Stimulated activated effector memory CD8-positive, alpha-beta T cell treated with anti-CD3 and anti-CD28 coated beads, Interleukin-12 subunit alpha, Interleukin-12 subunit beta, amount 100 ng/mL, for 72 hours (primary cell): Measurements from ENCODE around the gene SBK3.

Experiments
- ATAC-seq: fragments of 150-1000 bp; cut with Tn5 transposase; 2 replicates; pipeline ENCODE4 v1.10.0; 2021
- DNase-seq, 2 donors: peaks; one replicate each; pipeline ENCODE4 v3.0.0; 2021 to 2022; ENCODE audit warnings: low spot score in 2 of 2
- H3K27ac Mint-ChIP-seq: one replicate; pipeline ENCODE4 v1.8.0; 2022; ENCODE audit warnings: mild to moderate bottlenecking, mixed read lengths
- H3K36me3 Mint-ChIP-seq: one replicate; pipeline ENCODE4 v1.8.0; 2022; ENCODE audit warnings: mild to moderate bottlenecking, mixed read lengths
- H3K4me1 Mint-ChIP-seq: one replicate; pipeline ENCODE4 v1.8.0; 2022; ENCODE audit warnings: mixed read lengths
- H3K4me3 Mint-ChIP-seq: one replicate; pipeline ENCODE4 v1.8.0; 2022; ENCODE audit warnings: mild to moderate bottlenecking, mixed read lengths
- H3K9me3 Mint-ChIP-seq: one replicate; pipeline ENCODE4 v1.8.0; 2022; ENCODE audit warnings: mixed read lengths

Gene SBK3

DNA sequence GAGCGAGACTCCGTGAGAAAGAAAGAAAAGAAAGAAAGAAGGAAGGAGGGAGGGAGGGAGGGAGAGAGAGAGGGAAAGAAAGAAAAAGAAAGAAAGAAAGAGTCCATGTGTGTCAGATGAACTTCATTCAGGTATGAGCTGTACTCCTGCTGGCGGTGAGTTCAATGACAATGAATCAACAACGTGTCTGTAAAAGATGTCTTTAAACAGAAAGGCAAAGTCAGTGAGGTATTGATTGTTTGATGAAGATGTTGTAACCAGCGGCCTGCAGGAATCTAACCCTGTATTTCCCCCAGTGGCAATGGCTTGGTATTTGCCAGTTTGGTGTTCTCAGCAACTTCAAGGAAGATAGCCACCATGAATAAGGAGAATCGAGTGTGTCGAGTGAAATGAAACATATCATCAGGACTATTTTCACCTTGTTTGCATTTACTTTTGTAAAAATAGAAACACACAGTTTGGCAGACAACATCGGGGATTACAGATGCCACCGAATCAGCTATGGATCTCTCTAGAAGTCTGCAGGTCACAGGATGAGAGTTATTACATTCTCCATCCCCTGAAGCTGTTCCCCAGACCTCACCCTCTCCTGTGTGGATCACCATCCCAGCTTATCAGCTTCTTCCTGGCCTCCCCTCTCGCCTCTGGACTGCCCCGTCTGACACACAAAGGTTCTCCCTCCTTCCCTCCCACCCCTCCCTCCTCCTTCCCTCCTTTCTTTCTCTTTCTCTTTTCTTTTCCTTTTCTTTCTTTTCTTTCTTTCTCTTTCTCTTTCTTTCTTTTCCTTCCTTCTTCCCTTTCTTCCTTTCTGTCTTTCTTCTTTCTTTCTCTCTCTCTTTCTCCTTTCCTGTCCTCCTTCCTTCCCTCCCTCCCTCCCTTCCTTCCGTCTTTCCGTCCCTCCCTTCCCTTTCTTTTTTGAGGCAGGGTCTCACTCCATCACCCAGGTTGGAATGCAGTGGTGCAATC is 8.2 kb upstream of the SBK3 start:
- H3K36me3 Mint-ChIP-seq: no peaks in the 10 kb centered on the region
- DNase-seq (no peak), ATAC-seq (no peak)
- no peaks in the 10 kb centered on the region for H3K4me1 Mint-ChIP-seq
- no peaks in the 10 kb centered on the region for H3K9me3 Mint-ChIP-seq
- H3K4me3 Mint-ChIP-seq: no peak overlapping the region
- peak overlapping the region; percentile 9 for H3K27ac Mint-ChIP-seq

- no peak for ATAC-seq
- Mint-ChIP-seq H3K36me3 (no peaks in the 10 kb centered on the region), H3K4me1 (no peaks in the 10 kb centered on the region), H3K9me3 (no peaks in the 10 kb centered on the region), H3K27ac (peak overlapping the region; percentile 60), H3K4me3 (no peak overlapping the region)
- no peak for DNase-seq
These were observed 7.3 kb upstream of the SBK3 start for GRCh38 chr19:55552620-55553019.

GRCh38 chr19:55552206-55552605 is 6.9 kb upstream of the SBK3 start:
- peak overlapping the region; percentile 60 for H3K27ac Mint-ChIP-seq
- H3K36me3 Mint-ChIP-seq: no peaks in the 10 kb centered on the region
- no peaks in the 10 kb centered on the region for H3K9me3 Mint-ChIP-seq
- DNase-seq (no peak), ATAC-seq (no peak)
- no peak overlapping the region for H3K4me3 Mint-ChIP-seq
- no peaks in the 10 kb centered on the region for H3K4me1 Mint-ChIP-seq

DNA sequence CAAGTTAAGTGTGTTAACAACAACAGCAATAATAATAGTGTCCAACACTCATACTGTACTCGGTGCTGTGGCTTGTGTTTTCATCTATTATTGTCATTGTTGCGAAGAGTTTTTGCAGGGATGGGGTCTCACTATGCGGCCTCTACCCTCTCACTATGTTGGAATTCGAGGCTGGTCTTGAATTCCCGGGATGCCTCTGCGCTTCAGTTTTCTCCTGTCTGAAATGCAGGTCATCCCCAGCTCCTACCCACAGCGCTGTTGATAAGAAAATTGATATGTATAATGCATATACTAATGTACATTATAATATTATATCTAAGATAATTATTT is 4.9 kb upstream of the SBK3 start:
- Mint-ChIP-seq H3K4me3 (no peak overlapping the region), H3K4me1 (no peaks in the 10 kb centered on the region), H3K9me3 (no peaks in the 10 kb centered on the region), H3K36me3 (no peaks in the 10 kb centered on the region), H3K27ac (no peak overlapping the region)
- no peak for DNase-seq
- ATAC-seq: no peak

DNA sequence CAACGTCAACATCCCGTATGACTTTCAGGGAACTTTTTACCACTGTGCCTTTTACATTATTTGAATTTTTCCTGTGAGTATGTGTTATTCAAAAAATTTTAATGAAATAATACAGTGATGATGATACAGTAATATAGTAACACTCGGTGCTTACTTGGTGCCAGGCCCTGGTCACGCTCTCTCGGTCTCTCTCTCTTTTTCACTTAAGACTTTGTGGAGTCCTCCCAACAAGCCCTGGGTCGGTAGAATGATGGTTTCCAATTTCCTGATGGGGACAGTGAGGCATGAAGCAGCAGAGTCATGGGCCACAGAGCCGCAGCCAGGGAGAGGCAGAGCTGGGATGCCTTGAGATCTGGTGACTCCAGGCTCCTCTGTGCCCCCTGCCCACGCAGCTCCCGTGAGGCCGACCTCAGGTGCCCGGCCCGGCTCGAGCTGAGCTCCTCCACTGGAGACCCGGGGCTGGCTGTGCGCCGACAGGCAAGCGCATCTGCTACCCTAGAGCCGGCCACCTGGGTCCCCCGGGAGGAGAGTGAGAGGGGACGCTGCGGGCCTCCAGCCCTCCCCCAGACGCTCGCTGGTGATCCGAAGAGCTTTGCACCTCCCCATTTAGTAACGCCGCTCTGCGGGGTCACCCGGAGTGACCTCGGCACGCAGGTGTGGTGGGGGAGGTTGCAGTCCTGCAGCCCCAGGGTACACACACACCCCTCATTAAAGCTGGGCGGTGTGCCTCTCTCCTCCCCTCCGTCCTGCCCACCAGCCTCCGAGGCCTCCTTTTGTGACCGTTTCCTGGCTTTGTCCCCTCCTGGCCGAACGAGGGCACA is 4.4 kb upstream of the SBK3 start:
- H3K36me3 Mint-ChIP-seq: no peaks in the 10 kb centered on the region
- H3K4me1 Mint-ChIP-seq: no peaks in the 10 kb centered on the region
- no peaks in the 10 kb centered on the region for H3K9me3 Mint-ChIP-seq
- no peak overlapping the region for H3K27ac Mint-ChIP-seq
- DNase-seq: no peak
- H3K4me3 Mint-ChIP-seq: no peak overlapping the region
- ATAC-seq: no peak

GRCh38 chr19:55546822-55547614 is 1.7 kb upstream of the SBK3 start:
- Mint-ChIP-seq H3K4me3 (no peak overlapping the region), H3K4me1 (no peaks in the 10 kb centered on the region), H3K36me3 (no peaks in the 10 kb centered on the region), H3K27ac (no peak overlapping the region), H3K9me3 (peaks cover 3% of the 10 kb centered on the region)
- no peak for DNase-seq
- ATAC-seq: no peak

DNA sequence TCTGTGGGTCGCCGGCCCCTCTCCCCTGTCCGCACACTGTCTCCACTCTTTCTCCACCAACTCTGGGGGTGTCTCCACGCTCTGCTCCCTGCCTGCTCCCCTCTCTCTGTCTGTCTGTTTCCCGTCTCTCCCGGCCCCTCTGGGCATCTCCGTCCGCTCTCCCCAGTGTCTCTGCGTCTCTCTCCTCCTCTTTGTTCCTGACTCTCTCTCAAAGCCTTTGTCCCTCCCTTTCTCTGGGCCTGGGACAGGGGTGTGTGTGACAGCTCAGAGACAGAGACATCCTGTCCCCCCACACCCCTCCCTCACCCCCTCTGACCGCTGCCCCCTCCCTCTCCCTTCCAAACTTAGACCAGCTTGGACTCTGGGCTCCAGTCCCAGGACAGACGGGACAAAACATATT is 668 bp upstream of the SBK3 start:
- no peak for ATAC-seq
- Mint-ChIP-seq H3K9me3 (peaks cover 3% of the 10 kb centered on the region), H3K36me3 (no peaks in the 10 kb centered on the region), H3K4me3 (no peak overlapping the region), H3K4me1 (no peaks in the 10 kb centered on the region), H3K27ac (no peak overlapping the region)
- DNase-seq: no peak

- H3K27ac Mint-ChIP-seq: no peak overlapping the region
- no peak overlapping the region for H3K4me3 Mint-ChIP-seq
- DNase-seq (no peak), ATAC-seq (no peak)
- H3K36me3 Mint-ChIP-seq: no peaks in the 10 kb centered on the region
- H3K4me1 Mint-ChIP-seq: no peaks in the 10 kb centered on the region
- peaks cover 3% of the 10 kb centered on the region for H3K9me3 Mint-ChIP-seq
These were observed 435 bp downstream of the SBK3 start for GRCh38 chr19:55544776-55545439.

GRCh38 chr19:55544014-55544413 is 1.3 kb downstream of the SBK3 start:
- H3K27ac Mint-ChIP-seq: no peak overlapping the region
- no peak for DNase-seq
- H3K4me1 Mint-ChIP-seq: no peaks in the 10 kb centered on the region
- peaks cover 3% of the 10 kb centered on the region for H3K9me3 Mint-ChIP-seq
- no peaks in the 10 kb centered on the region for H3K36me3 Mint-ChIP-seq
- H3K4me3 Mint-ChIP-seq: no peak overlapping the region
- no peak for ATAC-seq

DNA sequence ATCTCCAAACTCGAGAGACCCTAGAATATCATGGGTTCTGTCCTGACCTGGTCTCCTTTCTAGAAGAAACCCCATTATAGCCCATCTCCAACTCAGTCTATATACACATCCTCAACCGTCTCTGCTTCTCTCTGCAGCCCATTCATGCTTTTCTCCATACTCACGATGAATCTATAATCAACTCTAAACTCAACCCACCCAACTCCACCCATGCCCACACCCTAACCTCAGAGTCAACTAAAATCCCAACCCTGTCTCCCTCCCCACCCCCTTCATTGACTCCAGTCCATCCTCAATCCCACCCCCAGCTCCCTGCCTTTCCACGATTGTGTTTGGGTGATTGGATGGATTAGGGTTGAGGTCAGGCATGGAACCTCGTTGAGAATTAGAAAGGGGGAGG is 1.8 kb downstream of the SBK3 start:
- Mint-ChIP-seq H3K4me1 (no peaks in the 10 kb centered on the region), H3K9me3 (peaks cover 3% of the 10 kb centered on the region), H3K4me3 (no peak overlapping the region), H3K36me3 (no peaks in the 10 kb centered on the region), H3K27ac (no peak overlapping the region)
- ATAC-seq (no peak), DNase-seq (no peak)

DNA sequence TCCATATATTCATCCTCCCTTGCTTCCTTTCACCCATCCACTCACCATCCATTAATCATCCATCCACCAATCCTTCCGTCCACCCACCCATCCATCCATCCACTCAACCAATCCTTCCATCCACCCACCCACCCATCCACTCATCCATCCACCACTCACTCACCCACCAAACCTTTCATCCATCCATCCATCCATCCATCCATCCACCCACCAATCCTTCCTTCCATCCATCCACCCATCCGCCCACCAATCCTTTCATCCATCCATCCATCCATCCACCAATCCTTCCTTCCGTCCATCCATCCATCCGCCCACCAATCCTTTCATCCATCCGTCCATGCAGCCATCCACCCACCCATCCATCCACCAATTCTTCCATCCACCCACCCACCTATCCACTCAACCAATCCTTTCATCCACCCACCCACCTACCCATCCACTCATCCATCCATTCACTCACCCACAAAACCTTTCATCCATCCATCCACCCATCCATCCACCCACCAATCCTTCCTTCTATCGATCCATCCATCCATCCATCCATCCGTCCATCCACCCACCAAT is 3.0 kb downstream of the SBK3 start:
- H3K4me1 Mint-ChIP-seq: no peaks in the 10 kb centered on the region
- H3K27ac Mint-ChIP-seq: no peak overlapping the region
- peaks cover 3% of the 10 kb centered on the region for H3K9me3 Mint-ChIP-seq
- no peak overlapping the region for H3K4me3 Mint-ChIP-seq
- H3K36me3 Mint-ChIP-seq: no peaks in the 10 kb centered on the region
- DNase-seq: no peak
- no peak for ATAC-seq

GRCh38 chr19:55541091-55541490 is 4.3 kb downstream of the SBK3 start:
- Mint-ChIP-seq H3K4me3 (no peak overlapping the region), H3K27ac (no peak overlapping the region), H3K9me3 (peaks cover 3% of the 10 kb centered on the region), H3K4me1 (no peaks in the 10 kb centered on the region), H3K36me3 (no peaks in the 10 kb centered on the region)
- ATAC-seq (peak; percentile 12), DNase-seq (no peak)

DNA sequence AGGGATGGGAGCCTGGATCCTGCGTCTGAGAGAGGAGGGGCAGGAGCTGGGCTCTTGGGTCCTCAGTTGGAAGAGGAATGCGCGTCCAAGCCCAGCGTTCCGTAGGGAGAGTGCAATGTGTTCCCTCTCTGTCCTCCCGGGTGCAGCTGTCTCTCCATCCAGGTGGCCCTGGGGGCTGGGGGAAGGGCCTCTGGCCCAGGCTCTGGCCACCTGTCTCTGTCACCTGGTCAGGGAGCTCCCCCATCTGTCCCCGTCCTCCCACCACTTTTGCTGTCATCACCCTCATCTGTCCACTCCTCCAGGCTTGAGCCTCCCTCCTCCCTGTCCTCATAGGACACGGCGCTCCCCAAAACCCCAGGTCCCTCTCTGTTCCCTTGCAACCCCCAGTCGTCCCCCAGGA is 4.7 kb downstream of the SBK3 start:
- Mint-ChIP-seq H3K9me3 (peaks cover 3% of the 10 kb centered on the region), H3K27ac (no peak overlapping the region), H3K4me1 (no peaks in the 10 kb centered on the region), H3K36me3 (no peaks in the 10 kb centered on the region), H3K4me3 (no peak overlapping the region)
- ATAC-seq (no peak), DNase-seq (no peak)

GRCh38 chr19:55539090-55539984 is 6.0 kb downstream of the SBK3 start:
- ATAC-seq: no peak
- no peak overlapping the region for H3K4me3 Mint-ChIP-seq
- H3K36me3 Mint-ChIP-seq: no peaks in the 10 kb centered on the region
- peaks cover 3% of the 10 kb centered on the region for H3K9me3 Mint-ChIP-seq
- no peak overlapping the region for H3K27ac Mint-ChIP-seq
- no peaks in the 10 kb centered on the region for H3K4me1 Mint-ChIP-seq
- no peak for DNase-seq
